Suppressor macrophage treated with lipopolysaccharide for 1 hour (primary cell): ENCODE results near the gene TTC28.

Experiments used
- DNase-seq, 3 donors: peaks; one replicate each; pipeline ENCODE4 v3.0.0-alpha.2; 2020 to 2022

The TTC28 gene

DNA sequence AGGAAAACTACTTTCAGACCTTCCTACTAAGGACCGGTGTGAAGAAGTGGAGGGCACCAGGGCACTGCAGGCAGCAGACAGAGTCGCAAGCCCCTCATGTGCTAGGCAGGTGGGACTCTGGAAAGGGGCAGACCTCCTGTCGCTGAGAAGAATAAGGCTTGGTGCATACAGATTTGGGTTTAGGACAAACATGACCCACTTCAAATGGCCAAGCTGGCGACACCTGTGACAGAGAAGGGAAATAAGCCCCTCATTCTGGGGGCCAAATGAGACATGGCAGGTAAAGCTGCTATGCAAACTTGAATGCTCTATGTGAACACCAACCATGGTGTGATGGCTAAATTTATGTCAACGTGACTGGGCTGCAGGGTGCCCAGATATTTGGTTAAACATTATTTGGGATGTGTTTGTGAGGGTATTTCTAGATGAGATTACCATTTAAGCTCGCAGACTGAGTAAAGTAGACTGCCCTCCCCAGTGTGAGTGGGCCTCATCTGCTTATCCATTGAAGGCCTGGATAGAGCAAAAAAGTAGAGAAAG is 648.2 kb downstream of the TTC28 start:
- DNase-seq: no peak

DNA sequence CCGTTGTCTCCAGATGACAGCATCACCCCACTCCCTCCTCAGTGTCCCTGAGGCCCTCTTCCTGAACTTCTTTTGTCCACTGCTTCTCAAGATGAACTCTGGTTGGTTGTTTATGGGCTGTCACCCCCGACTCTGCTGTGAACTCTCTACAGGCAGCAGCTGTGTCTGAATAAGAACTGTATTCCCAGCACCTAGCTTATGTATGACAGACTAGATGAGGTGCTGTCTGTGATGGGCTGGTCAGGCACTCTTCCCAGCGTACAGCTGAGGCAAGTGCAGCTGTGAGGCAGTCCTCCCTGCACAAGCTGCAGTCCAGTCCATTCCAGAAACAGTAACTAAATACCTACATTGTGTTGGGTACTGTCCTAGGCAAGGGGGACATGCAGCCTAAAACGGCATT is 649.2 kb downstream of the TTC28 start:
- DNase-seq: no peak

DNA sequence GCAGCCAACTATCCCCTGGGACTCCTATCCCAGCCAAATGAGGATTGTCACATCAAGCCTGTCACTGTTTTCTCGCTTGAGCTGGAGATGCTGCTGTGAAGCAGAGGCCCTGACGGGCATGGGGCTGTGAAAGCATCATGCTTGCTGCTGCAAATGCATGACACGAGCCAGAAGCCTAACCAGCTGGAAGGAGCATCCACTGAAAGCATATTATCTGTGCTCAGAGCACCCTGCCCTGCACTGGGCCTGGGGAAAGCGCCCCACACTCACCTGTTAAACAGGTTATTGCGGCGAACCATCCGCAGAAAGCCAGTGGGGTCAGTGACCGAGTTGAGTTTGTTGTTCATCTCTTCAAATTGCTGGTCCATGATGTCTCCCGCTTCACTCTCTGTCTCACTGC is 649.7 kb downstream of the TTC28 start:
- no peak for DNase-seq

DNA sequence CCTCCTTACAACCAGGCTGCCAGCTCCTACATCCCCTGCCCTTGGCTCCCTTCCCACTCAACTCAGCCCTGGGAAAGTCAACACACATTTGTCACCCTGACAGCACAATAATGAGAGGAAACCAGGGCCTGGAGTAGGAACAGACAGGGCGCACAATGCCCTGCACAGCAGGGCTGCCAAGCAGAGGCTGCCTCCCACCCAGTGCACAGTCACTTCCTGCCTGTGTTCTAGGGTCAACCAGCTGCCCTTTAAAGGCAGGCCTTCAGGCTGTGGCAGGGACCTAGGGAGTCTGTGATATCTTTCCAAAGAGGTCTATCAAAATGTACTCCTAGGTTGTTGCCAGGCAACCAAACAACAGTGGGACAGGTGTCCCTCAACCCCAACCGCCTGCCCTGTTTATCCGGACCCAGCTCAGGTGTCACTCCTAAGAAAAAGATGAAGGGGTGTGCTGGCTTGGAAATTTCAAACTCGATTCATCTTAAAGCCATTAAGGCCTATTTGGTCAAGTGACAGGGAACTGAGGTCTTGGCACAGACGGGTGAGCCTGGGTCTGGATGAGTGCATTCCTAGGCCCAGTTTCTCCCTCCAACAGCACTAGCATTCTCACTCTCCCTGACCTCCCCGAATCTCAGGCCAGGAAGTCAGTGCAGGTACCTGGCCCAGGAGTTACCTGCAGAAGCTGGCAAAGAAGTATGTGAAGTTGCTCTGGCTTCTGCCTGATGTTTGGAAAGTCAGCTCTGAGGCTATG is 650.3 kb downstream of the TTC28 start:
- DNase-seq: peak in 1 of 3 donors; percentile 24

DNA sequence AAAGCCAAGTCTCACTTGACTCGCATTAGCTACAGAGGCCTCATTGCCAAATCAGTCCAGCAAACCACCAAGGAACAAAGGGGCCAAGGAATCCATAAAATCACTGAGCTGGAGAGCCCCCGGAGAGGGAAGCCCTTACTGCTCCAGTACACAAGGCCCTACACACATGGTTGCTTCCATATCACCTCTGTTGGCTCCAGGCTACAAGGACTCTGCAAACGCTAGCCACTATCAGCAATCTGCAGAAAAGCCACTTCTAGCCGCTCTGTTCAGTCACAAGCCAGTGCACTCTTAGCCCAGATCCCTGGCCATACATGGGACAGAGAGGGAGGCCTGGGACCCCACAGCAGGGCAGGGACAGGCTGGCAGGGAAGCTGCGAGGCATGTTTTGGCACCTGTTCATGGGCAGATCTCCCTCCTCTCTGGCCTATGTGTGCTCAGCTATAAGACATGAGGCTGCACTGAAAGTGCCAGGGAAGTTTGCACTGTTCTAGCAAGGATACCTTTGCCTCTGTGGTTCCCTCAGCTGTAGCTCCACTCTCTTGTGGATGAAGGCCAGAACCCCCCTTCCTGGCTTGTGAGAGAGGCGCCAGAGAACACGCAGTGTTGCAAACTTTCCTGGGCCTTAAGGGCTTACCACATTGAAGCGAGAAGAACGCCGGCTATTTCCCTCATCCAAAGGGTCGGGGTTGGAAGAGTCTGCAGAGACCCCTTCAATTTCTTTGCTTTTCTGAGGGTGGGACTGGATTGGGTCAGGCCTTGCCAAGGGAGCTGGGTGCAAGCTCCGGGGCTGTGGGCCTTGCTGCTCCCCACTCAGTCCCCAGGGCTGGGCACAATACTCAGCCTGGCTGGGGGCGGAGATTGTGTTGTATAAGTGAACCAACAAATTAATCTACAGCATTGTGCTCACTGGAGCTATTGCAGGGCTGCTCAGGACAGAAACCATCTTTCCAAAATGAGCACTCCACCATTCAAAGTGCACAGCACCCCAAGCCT is 651.9 kb downstream of the TTC28 start:
- no peak for DNase-seq

DNA sequence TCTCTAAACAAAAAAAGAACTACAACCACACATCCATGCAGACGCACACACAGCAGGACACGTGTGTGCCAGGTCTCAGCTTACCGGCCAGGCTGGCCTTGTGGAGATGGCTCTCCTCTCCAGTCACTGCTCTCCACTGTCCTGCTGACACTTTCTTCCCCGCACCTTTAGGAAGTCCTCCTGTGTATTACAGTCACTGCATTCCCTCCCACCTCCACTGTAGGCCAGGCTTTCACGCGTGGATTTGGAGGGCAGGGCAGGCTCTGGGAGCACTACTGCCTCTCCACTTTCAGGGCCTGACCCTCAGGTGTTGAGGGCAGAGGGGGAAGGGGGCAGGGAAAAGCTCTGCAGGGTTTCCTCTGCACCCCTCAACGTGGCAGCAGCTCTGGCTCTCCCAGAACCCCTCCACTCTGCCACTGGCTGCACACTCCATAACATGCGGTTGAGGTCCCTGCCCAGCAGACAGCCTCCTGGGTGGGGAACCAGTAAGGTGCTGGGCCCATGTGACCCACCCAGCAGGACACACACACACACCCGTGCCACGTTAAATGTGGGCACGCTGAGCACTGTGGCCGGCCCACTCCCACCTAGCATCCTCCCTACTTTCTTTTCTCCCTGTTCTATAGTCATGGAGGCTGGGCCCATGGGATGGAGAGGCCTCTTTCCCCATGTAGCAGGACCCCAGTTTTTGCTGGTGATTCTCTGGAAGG is 653.6 kb downstream of the TTC28 start:
- DNase-seq: no peak

DNA sequence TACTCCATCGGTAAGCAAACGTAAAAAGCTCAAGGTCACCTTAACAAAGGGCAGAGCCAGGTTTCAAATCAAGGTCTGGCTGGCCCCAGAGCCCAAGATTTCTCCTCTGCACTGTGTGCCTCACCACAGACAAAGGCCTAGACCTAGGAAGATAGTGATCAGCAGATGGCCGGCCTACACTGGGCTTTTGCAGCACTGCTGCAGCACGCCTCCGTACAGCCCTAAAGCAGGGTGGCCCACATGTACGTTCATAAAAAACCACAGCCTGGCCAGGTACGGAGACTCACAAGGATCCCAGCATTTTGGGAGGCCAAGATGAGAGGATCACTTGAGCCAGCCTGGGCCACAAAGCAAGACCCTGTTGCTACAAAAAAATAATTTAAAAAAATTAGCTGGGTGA is 654.3 kb downstream of the TTC28 start:
- no peak for DNase-seq

DNA sequence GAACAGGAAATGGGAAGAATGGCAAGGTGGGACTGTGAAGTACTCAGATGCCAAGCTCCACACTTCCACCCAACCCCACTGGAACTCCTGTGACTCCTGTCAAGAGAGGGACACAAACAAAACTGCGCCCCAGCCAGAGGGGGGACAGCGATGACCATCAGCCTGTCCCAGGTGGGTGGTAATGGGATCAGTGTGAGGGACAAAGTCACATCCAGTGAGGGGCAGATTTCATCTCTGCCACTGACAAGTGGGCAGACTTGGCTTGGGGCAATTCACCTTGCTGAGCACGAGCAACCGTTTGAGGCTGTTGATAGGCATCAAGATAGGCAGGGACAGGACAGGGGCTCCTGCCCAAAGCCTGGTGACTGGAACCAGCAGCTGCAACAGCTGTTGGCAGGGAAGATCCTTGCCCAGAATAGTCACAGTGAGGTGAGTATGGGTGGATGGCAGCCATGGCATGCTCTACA is 655.2 kb downstream of the TTC28 start:
- DNase-seq: no peak

DNA sequence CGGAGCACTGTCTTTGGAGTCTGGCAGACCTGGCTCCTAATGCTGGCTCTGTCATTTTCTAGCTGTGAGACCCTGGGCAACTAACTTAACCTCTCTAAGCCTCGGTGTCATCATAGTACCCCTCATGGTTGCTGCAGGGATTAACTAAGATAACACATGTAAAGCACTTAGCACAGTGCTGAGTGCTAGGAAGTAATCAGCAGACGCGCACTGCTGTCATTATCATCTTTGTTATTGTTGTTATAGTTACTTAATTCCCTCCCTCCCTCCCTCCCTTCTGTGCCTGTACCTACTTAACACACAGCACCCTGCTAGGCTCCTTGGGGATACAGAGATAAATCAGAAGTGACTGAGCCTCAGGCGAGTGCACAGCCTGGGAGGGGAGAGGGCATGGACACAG is 655.9 kb downstream of the TTC28 start:
- no peak for DNase-seq

DNA sequence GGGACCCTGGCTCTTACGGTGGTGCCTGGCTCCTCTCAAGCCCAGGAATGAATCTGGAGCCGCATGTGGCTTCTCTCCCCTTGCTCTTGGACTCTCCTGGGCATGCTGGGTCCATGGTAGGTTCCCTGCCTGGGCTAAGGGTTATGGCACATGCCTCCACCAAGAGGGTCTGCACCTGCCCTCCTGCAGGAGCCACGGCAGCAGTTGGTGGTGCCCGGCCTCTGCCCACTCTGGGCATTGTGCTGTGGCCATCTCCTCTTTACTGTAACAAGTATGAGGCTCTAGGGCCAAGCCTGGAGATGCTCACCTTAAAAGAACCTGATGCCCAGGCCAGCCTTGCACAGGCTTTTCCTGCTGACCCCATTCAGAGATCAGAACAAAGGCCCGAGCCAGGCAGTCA is 656.6 kb downstream of the TTC28 start:
- no peak for DNase-seq

DNA sequence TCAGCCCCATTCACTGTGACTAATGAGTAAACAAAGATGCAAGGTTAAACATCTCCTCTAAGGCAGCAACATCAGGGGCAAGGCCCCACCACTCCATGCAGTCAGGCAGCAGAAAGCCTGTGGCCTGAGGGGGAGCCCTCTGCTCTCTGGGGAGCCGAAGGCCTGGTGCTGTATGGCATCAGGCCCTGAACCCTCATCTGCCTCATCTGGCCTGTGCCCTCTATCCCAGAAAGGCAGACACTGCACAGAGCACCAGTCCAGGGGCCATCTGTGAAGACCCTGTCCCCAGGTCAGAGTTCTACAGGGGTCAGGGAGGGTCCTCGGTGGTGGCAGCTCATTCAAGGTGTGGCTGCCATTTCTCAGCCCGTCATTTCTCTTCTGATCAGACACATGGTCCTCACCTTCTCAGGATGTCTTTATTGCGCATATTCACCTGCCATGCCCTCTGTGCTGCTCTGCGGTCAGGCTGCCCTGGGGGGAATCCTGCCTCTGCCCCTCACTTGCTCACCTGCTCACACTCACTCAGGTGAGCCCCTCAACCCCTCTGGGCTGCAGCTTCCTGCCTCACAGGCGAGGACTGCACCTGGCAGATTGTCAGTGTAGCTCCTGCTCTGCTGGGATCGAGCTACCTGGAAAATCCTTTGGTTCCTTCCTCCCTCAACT is 657.5 kb downstream of the TTC28 start:
- no peak for DNase-seq

DNA sequence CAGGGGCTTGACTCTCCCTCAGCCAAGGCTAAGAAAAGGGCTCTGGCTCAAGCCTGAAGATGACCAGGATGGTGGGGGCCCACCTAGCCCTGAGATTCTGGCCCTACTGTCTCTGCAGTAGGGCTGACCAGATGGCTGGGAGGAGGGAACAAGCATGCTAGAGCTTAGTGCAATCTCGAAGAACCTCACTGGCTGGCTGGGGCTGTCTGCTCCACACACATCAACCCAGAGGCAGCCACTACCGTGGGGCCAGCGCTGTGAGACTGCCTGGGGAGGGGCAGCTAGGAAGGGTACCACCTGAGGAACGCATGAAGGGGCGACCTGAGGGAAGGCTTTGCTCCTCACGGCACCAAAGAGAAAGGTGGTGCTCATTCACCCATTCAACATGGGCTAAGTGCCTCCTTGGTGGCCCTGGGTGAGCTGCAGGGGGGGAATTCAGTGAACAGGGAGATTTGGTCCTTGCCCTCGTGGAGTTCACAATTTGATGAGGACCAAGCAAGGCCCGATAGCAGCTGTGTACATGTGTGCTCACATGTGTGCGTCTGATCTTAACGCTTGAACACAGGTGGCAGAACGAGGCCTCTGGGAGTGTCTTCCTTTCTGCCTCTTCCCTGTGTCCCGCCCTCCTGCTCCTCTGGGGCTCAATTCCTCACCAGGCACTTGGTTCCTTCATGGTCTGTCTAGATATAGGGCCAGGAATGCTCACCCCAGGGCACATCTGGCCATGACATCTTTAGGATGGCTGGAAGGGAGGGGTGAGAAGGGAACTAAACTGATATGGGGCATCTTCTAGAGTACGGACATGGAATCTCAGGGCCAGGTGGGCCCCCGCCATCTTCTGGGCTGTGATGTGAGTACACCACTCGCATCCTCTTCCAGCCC is 658.3 kb downstream of the TTC28 start:
- DNase-seq: no peak

DNA sequence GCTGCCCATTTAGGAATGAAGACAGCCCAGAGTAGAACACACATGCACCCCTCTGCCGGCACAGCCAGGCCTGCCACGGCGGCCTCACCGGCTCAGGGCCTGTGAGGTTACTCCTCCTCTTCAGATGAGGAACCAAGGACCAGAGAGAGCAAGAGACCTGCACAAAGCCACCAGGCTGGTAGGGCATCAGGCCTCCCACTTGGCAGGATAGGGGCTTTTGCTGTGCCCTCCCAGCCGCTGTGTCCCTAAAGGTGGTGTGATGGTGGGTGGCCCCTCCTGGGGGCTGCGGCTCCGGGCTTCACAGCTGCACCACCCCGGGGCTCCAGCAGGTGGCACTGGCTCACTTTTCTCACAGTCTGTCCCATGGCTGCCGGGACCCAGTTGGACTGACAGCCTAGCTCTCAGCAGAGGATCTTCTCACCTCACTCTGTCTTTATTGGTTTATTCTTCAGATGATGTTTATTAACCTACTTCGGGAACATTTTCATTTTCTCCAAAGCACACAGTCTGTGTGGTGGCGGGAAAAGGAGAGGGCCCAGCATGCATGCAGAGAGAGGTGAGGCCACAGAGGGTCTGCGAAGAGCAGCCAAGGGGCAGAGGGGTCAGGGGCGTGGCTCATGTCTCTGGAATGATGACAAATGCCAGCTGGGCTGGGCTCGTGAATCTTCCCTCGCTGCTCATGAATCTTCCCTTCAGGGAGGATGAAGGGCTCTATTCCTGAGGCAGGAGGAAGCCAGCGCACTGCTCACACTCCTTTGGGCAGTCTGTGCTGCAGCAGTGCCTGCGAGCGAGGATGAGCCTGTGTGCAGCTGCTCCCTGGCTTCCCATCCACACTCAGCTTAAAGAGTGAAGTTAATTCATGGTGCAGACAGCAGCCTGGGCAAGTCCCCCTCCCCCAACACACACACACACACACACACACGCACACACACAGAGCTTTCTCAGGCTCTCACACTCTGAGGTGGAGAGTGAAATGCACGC is 659.5 kb downstream of the TTC28 start:
- DNase-seq: peak; percentile 53 to 68 (median 59)

DNA sequence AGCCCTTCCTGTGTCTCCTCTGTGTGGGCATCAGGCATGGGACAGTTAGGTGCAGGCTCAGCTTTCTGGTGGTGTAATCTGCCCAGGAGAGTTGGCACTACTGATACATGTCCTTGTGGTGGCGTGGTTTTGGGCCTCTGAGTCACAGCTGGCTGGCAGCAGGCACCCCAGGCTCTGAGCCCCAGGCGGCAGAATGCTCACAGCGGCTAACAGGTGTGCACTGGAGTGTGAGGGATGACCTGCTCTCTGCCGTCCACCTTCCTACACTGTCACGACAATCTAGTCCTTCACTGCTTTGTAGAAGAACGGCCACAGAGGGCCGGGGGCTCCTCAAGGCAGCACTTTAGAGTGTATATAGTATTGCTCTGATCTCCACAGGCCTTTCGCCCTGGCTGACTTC is 660.3 kb downstream of the TTC28 start:
- peak in 1 of 3 donors; percentile 5 for DNase-seq

DNA sequence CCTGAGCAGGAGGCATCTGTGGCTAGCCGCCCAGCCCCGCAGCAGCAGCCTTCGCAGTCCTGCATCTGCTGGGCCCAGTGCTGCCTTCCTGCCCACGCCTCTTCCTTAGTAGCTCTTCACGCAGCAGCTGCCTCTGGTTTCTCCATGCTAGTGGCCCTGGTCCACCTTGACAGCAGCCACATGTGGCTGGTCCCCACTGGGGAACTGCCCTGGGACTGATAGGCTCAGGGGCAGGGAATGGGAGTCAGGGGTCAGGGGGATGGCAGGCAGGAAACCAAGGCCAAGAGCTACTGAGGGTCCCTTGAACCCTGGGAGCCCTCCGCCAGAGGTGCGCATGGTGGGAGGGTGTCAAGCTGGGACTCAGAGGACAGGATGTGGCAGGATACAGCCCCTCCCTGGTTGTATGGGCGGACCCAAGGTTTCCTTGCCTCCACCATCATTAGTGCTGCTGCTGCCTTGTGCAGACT is 661.1 kb downstream of the TTC28 start:
- no peak for DNase-seq

DNA sequence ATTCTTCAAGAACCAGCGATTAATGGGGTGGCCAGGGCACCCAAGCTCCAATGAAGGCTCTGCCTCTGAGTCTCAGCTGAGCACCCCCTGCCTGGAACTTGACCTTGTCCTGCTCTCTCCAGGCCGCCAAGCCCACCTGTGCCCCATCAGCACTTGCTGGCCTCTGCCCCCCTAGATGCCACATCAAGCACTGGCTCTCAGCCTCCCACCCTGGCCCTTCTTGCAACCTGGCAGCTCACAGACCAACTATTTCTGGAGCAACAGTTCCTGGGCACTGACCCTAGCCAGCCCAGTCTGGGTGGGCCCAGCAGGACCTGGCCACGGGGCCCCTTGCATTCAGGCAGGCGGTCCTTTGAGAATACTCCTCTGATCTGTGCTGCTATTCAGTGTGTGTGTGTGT is 661.8 kb downstream of the TTC28 start:
- DNase-seq: no peak

DNA sequence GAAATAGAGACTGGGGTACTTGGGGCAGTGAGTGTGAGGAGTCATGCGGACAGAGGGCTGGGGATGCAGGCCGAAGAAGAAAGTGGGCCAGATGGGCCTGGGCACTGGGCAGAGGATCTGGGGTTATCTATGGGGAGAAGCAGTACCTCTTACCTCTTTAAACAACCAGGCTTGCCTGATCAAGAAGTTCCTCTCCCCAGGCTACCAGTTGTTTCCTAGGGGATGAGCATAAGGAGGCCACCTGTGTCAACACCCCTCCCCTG is 662.2 kb downstream of the TTC28 start:
- no peak for DNase-seq

DNA sequence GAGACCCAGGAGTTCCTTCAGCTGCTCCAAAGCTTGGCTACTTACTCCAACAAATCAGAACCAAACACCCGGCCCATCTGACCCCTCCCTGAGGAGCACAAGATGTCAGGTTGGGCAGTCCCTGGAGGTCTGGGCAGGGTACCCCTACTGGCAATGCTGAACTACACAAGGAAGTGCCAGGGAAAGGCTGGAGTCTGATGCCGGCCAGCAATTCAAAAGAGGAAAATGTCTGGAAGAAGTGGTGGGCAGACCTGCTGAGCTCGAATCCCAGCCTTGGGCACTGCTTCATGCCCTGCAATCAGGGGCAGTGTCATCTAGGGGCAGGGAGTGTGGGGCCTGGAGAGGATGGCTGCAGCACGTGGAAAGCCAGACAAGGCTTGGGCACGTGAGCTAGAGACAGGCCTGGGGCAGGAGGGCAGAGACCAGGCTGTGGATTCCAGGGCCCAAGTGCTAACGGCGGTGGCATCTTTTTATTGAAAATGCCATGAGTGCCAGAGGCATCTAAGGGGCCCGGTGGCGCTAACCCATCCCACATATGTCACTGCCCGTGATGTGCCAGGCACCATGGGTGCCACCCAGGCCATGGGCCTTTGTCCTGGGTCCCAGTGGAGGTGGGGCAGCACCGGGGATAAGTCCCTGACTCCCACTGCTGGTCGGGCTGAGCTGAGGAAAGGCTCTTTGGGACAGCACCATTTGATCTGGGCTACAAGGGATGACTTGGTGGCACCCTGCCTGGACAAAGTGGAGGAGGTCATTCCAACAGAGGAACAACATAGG is 662.7 kb downstream of the TTC28 start:
- no peak for DNase-seq
